Testis (tissue), 2 donors: ENCODE measurements around the gene MDM4.

Source experiments
- POLR2A ChIP-seq: fragments of 450-650 bp; IDR thresholded peaks from one replicate; pipeline ENCODE4 v1.6.1; 2017; ENCODE audit warnings: antibody characterized with exemption, mild to moderate bottlenecking, moderate library complexity
- TF ChIP-seq, protein P1 (sequence below), 3 experiments: fragments of 450-650 bp in 2 of 3; fragments of 200-600 bp in 1 of 3; sonication (generic) in 1 of 3; IDR thresholded peaks; one replicate each; pipeline ENCODE4 v1.5.1; 2016 to 2019; ENCODE audit warnings: antibody characterized with exemption in 3 of 3, mild to moderate bottlenecking in 2 of 3, moderate library complexity in 1 of 3

DNA sequence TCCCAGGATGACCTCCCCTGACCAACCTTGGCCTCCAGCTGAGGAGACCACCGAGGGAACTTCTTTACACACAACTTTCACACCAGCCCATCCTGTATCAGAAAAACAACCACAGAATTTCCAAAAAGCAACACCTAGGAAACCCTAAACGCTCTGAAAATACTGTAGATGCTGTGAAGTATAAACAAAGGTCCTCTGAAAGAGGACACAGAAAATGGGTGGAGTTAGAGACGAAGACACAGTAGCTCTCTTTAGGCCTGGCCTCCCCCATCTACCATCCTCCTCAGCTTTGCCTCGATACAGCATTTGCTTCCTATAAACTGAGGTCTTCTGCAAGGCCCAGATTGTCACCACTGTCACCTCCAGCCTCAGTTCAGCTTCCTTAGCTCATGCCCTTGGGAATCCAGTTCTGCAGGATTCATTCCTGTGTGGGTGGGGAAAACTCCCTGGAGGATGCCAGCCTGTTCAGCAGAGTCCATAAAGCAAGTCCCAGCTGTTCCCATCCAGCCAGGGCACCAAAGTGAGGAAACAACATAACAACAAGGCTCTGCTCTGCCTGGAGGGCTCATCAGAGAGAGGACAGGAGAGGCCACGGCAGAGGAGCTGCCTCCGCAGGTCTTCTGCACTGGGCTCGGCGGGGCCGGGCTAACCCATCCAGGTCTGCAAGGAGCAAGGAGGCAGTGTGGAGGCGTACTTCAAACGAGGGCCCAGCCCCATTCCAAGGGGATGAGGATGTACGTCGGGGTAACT lies 36.6 kb upstream of the MDM4 start:
- TF ChIP-seq, protein P1, sequence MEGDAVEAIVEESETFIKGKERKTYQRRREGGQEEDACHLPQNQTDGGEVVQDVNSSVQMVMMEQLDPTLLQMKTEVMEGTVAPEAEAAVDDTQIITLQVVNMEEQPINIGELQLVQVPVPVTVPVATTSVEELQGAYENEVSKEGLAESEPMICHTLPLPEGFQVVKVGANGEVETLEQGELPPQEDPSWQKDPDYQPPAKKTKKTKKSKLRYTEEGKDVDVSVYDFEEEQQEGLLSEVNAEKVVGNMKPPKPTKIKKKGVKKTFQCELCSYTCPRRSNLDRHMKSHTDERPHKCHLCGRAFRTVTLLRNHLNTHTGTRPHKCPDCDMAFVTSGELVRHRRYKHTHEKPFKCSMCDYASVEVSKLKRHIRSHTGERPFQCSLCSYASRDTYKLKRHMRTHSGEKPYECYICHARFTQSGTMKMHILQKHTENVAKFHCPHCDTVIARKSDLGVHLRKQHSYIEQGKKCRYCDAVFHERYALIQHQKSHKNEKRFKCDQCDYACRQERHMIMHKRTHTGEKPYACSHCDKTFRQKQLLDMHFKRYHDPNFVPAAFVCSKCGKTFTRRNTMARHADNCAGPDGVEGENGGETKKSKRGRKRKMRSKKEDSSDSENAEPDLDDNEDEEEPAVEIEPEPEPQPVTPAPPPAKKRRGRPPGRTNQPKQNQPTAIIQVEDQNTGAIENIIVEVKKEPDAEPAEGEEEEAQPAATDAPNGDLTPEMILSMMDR (IDR thresholded peaks at IDR 0.05), result no peak
- TF ChIP-seq POLR2A, result no peak
